Measurements from ENCODE around the gene GCK.

GRCh38 chr7:44184873-44185446, 4.3 kb downstream of the GCK start:
- TF ChIP-seq, protein P1, sequence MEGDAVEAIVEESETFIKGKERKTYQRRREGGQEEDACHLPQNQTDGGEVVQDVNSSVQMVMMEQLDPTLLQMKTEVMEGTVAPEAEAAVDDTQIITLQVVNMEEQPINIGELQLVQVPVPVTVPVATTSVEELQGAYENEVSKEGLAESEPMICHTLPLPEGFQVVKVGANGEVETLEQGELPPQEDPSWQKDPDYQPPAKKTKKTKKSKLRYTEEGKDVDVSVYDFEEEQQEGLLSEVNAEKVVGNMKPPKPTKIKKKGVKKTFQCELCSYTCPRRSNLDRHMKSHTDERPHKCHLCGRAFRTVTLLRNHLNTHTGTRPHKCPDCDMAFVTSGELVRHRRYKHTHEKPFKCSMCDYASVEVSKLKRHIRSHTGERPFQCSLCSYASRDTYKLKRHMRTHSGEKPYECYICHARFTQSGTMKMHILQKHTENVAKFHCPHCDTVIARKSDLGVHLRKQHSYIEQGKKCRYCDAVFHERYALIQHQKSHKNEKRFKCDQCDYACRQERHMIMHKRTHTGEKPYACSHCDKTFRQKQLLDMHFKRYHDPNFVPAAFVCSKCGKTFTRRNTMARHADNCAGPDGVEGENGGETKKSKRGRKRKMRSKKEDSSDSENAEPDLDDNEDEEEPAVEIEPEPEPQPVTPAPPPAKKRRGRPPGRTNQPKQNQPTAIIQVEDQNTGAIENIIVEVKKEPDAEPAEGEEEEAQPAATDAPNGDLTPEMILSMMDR (IDR thresholded peaks at IDR 0.05; ENCODE audit: extremely low read depth in 1 of 2, insufficient read depth in 1 of 2, low read depth in 1 of 2, low read length in 2 of 2): no peak
- no peak for TF ChIP-seq POLR2A (IDR thresholded peaks at IDR 0.05; ENCODE audit: low read depth, low read length)
- no peak for TF ChIP-seq MAX (IDR thresholded peaks at IDR 0.05; ENCODE audit: insufficient read depth, insufficient read length)
- no peak for TF ChIP-seq POLR2AphosphoS5 (IDR thresholded peaks at IDR 0.05; ENCODE audit: insufficient read depth, low read depth, low read length)
